AG04449 (cell line): ENCODE data around the gene MEAK7.

Experiments
- CTCF ChIA-PET: fragments of 350-600 bp; formaldehyde crosslinking; extraction: SDS; loops from one replicate; lab custom pipeline; 2021; ENCODE audit warnings: antibody characterized with exemption; lab: Yijun Ruan, JAX
- POLR2A ChIA-PET: fragments of 400-600, 350-600 bp; formaldehyde crosslinking; extraction: SDS; loops from one replicate; lab custom pipeline; 2020; ENCODE audit warnings: antibody characterized with exemption, inconsistent platforms; lab: Yijun Ruan, JAX
- DNase-seq: peaks from one replicate; pipeline ENCODE4 v3.0.0-alpha.2; 2010; ENCODE audit warnings: low read depth, low spot score
- H3K4me3 ChIP-seq: 2 replicates; pipeline ENCODE4 v1.5.1; 2011; ENCODE audit warnings: low read depth, mild to moderate bottlenecking, control low read depth, low read length
- TF ChIP-seq, protein P1 (sequence below): IDR thresholded peaks from one replicate; pipeline ENCODE4 v1.5.1; 2011; ENCODE audit warnings: mild to moderate bottlenecking, moderate library complexity, low read length, control low read depth, inconsistent platforms; ENCODE audit not compliant: insufficient read depth; ENCODE audit errors: missing control alignments

Gene MEAK7

DNA sequence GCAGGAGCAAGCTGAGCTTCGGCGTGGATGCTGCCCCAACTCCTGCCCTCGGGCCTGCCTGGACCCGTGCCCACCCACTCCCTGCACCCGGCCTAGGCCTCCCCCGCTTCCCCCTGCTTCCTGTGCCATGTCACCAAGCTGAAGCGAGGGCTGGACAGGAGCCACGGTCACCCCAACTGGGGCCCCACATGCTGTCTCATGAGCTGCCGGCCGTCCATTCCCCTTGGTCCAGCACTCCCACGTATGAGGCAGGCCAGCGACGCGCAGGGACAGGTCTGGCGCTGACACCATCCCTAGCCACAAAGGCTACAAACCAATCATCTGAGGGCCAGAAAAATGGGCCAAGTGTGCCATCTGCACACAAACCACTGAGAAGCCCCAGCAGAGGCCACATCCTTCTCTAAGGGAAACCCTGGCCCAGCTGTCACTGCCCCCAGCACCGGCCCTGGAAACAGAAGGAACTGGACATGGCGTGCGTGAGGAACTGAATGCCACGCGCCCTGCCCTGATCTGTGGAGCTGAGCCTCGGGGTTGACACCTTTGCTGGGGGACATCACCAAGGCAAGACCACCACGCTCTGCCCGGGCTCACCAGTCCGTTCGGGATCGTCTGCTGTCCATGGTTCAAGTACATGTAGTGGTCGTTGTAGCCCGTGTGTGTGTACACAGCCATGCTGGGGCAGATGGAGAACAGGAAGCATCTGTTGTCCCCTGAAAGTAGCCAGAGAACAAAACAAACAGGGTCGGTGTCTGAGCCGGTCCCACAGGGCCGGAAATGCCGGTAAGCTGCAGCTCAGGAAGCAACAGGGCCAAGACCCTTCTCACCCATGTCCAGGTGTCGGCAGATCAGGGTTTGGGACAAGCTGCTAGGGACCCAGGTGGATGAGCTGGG lies 22.2 kb downstream of the MEAK7 start:
- no peak for DNase-seq
- CTCF ChIA-PET = interaction anchor here (1.0 to 6.7 kb wide), 5 partner anchors 12 to 295 kb away, joined by 3 to 66 read pairs (median 3); partner anchors contain the start of gene TAF1C
- TF ChIP-seq, protein P1, sequence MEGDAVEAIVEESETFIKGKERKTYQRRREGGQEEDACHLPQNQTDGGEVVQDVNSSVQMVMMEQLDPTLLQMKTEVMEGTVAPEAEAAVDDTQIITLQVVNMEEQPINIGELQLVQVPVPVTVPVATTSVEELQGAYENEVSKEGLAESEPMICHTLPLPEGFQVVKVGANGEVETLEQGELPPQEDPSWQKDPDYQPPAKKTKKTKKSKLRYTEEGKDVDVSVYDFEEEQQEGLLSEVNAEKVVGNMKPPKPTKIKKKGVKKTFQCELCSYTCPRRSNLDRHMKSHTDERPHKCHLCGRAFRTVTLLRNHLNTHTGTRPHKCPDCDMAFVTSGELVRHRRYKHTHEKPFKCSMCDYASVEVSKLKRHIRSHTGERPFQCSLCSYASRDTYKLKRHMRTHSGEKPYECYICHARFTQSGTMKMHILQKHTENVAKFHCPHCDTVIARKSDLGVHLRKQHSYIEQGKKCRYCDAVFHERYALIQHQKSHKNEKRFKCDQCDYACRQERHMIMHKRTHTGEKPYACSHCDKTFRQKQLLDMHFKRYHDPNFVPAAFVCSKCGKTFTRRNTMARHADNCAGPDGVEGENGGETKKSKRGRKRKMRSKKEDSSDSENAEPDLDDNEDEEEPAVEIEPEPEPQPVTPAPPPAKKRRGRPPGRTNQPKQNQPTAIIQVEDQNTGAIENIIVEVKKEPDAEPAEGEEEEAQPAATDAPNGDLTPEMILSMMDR = no peak
- no peak overlapping the region for H3K4me3 ChIP-seq
- POLR2A ChIA-PET = no interaction called here

GRCh38 chr16:84481051-84481735 lies 23.3 kb downstream of the MEAK7 start:
- no peak for DNase-seq
- CTCF ChIA-PET = interaction anchor here (5.4 to 6.7 kb wide), 2 partner anchors 13 to 204 kb away, joined by 40 to 66 read pairs; no protein-coding TSS in a partner anchor
- TF ChIP-seq, protein P1 = no peak
- POLR2A ChIA-PET = no interaction called here
- H3K4me3 ChIP-seq = no peak overlapping the region

DNA sequence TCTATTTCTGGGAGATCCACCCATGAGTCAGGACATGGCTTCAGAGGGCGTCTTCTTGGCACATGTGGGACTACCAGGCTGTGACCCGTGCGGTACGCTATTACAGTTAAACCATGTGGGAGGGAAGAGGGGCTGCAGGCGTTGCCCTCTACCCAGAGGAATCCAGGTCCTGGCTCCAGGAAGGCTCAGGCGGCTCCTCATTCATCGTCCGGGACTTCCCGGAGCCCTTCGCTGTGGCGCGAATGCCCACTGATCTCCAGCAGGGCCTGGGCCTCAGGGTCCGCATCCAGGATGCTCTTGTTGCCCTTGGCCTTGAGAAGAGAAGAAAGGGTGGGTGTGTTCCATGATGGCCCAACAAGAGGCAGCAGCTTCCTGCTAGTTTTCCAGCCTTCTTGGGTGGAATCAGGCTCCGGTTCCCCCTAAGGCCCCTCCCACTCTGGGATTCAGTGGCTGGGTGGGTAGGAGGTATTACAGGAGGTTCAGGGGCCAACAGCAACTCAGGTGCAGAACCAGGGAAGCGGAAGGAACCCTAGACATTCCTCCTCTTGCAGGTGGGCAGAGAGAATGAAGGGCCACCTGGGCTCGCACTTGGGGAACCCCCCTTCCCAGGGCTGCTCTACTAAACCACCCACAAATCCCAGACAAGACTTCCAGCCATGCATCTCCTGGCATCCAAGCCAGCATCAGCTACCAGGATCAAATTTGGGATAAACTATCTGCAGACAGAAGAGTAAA lies 24.6 kb downstream of the MEAK7 start:
- DNase-seq = no peak
- H3K4me3 ChIP-seq = no peak overlapping the region
- TF ChIP-seq, protein P1 = no peak
- POLR2A ChIA-PET = no interaction called here
- CTCF ChIA-PET = interaction anchor here (1.2 kb wide), 1 partner anchor 202 kb away, joined by 4 read pairs; no protein-coding TSS in a partner anchor

DNA sequence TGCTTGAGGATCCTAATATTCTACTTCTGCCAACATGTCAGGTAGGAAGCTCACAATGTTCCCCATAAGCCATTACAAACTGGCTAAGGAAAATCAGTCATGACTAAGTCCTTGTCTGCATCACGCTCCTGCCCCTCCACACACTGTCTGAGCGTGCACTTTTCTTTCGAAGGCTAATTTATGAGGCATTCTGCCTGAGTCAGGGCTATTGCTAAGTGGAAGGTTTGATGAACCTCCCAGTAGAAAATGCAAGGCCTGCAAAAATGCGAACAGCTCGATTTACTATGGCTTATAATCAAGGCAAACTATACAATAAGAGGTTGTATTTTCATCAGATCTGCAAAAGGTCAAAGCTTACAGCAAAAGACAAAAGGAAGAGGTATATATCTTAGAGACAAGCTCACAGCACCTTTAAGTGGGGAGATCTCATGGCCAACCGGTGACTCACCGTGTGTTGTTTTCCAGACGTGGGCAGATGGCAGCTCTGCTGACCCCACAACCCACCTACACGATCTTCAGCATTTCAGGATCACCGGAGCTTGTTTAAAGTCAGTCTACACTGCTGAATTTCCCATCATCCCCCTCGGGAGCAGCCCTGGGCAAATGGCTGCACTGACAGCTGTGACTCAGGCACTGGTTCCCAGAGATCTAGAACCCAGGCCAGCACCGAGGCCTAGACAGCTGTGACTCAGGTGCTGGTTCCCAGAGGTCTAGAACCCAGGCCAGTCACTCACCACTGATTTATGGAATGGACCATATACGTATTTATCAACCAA lies 26.1 kb downstream of the MEAK7 start:
- no peak overlapping the region for H3K4me3 ChIP-seq
- POLR2A ChIA-PET = no interaction called here

DNA sequence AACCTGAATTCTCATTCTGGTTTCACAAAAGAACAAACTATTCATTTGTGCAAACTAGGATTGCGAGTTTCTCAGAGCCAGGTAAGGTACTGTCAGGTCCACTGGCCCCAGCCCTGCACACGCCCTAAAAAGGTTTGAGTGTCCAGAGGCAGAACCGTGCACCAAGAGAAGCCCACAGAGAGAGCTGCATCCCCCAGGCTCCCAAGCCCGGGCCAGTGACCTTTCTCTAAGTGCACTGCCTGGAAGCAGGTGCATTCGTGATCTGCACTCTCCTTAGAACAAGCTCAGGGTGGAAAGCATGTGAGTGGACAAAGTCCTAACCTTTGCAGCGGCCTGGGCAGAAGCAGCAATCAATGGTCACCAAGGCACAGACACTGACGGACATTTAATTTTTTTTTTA lies 26.8 kb downstream of the MEAK7 start:
- no peak for DNase-seq
- no peak overlapping the region for H3K4me3 ChIP-seq
- ChIA-PET CTCF (interaction anchor here (0.6 to 3.1 kb wide), 9 partner anchors 10 to 594 kb away, joined by 3 to 11 read pairs (median 3); partner anchors contain the start of gene TAF1C), POLR2A (no interaction called here)
- TF ChIP-seq, protein P1 = no peak

More for the DNA sequence above, 26.1 kb downstream of the MEAK7 start:
- DNase-seq = no peak
- TF ChIP-seq, protein P1 = no peak
- CTCF ChIA-PET = interaction anchor here (0.6 to 3.1 kb wide), 10 partner anchors 27 to 594 kb away, joined by 3 to 11 read pairs (median 4); partner anchors contain the start of gene TAF1C
